IMR-90 (cell line): ENCODE measurements around the gene GNB5. TPM values are rescaled to one million over a fixed set of nuclear protein-coding genes. Genes with fewer than 3 reads are reported as not detected.

Experiments used
- ATAC-seq: fragments of 200-7000 bp; cut with Tn5 transposase; 2 replicates; pipeline ENCODE4 v1.9.1; 2020; ENCODE audit warnings: low read depth, mild to moderate bottlenecking, moderate library complexity
- BruUV-seq: library from RNA; stranded (reverse); fragments of 400-500 nt; replicated peaks from 2 replicates; lab custom pipeline; 2021; lab: Mats Ljungman, UMichigan
- CTCF ChIA-PET: fragments of 300-600 bp; formaldehyde crosslinking; extraction: SDS; loops from one replicate; lab custom pipeline; 2021; ENCODE audit warnings: antibody characterized with exemption; lab: Yijun Ruan, JAX
- POLR2A ChIA-PET: fragments of 300-600 bp; sonication (Branson Sonifier 250); formaldehyde crosslinking; loops from one replicate; lab custom pipeline; 2022; ENCODE audit warnings: antibody characterized with exemption; ENCODE audit not compliant: unreplicated experiment; lab: Charles Lee
- DNase-seq: peaks from one replicate; pipeline ENCODE4 v3.0.0; 2013
- H2AFZ ChIP-seq: replicated peaks from 2 replicates; pipeline ENCODE3; 2013; ENCODE audit warnings: low read length, mild to moderate bottlenecking; ENCODE audit not compliant: poor library complexity
- H2AK5ac ChIP-seq: 2 replicates; pipeline ENCODE4 v1.6.1; 2013; ENCODE audit warnings: low read depth, low read length, inconsistent platforms
- H2AK9ac ChIP-seq: replicated peaks from 2 replicates; pipeline ENCODE3; 2013; ENCODE audit warnings: mild to moderate bottlenecking, low read depth, low read length, moderate library complexity; ENCODE audit not compliant: poor library complexity
- H2BK120ac ChIP-seq: 2 replicates; pipeline ENCODE4 v1.6.1; 2013; ENCODE audit warnings: low read depth, low read length, inconsistent platforms
- H2BK15ac ChIP-seq: 3 replicates; pipeline ENCODE4 v1.6.1; 2013; ENCODE audit warnings: low read depth, low read length, inconsistent platforms
- H2BK20ac ChIP-seq: 2 replicates; pipeline ENCODE4 v1.6.1; 2013; ENCODE audit warnings: low read depth, mild to moderate bottlenecking, inconsistent platforms, low read length, moderate library complexity
- H2BK5ac ChIP-seq: 2 replicates; pipeline ENCODE4 v1.6.1; 2013; ENCODE audit warnings: mild to moderate bottlenecking, low read depth, low read length, inconsistent platforms; ENCODE audit not compliant: poor library complexity, severe bottlenecking
- H3K14ac ChIP-seq: replicated peaks from 2 replicates; pipeline ENCODE4 v1.6.1; 2013; ENCODE audit warnings: low read depth, low read length, inconsistent platforms
- H3K18ac ChIP-seq: 2 replicates; pipeline ENCODE4 v1.6.1; 2013; ENCODE audit warnings: low read depth, low read length, control low read depth
- H3K23ac ChIP-seq: 2 replicates; pipeline ENCODE4 v1.6.1; 2013; ENCODE audit warnings: low read depth, low read length, inconsistent platforms
- H3K27ac ChIP-seq: 2 replicates; pipeline ENCODE4 v1.5.1; 2013; ENCODE audit warnings: mild to moderate bottlenecking, control low read depth, low read length; ENCODE audit not compliant: insufficient read depth
- H3K27me3 ChIP-seq: 2 replicates; pipeline ENCODE4 v1.6.1; 2013; ENCODE audit warnings: low read length; ENCODE audit not compliant: control insufficient read depth, insufficient read depth
- H3K36me3 ChIP-seq: 2 replicates; pipeline ENCODE4 v1.6.1; 2013; ENCODE audit warnings: low read length, mixed read lengths; ENCODE audit not compliant: control insufficient read depth, insufficient read depth
- H3K4ac ChIP-seq: 2 replicates; pipeline ENCODE4 v1.6.1; 2013; ENCODE audit warnings: low read depth, low read length, inconsistent platforms
- H3K4me1 ChIP-seq: 2 replicates; pipeline ENCODE4 v1.6.1; 2013; ENCODE audit warnings: low read length, mixed read lengths; ENCODE audit not compliant: control insufficient read depth, insufficient read depth
- H3K4me2 ChIP-seq: 2 replicates; pipeline ENCODE4 v1.6.1; 2013; ENCODE audit warnings: low read depth, mild to moderate bottlenecking, control low read depth, low read length, moderate library complexity
- H3K4me3 ChIP-seq: 2 replicates; pipeline ENCODE4 v1.5.1; 2013; ENCODE audit warnings: low read depth, mild to moderate bottlenecking, control low read depth, low read length, moderate library complexity; ENCODE audit not compliant: insufficient read depth
- H3K56ac ChIP-seq: 2 replicates; pipeline ENCODE4 v1.6.1; 2013; ENCODE audit warnings: low read length, inconsistent platforms; ENCODE audit not compliant: insufficient read depth; ENCODE audit errors: extremely low read depth
- H3K79me1 ChIP-seq, 2 experiments: 2 replicates each; pipeline ENCODE4 v1.6.1; 2013; ENCODE audit warnings: low read length in 2 of 2, inconsistent platforms in 1 of 2, low read depth in 1 of 2
- H3K9ac ChIP-seq: 2 replicates; pipeline ENCODE4 v1.6.1; 2013; ENCODE audit warnings: low read depth, low read length, control low read depth
- H3K9me1 ChIP-seq: 2 replicates; pipeline ENCODE4 v1.6.1; 2013; ENCODE audit warnings: low read length, inconsistent platforms; ENCODE audit not compliant: insufficient read depth
- H3K9me3 ChIP-seq: 2 replicates; pipeline ENCODE4 v1.6.1; 2013; ENCODE audit warnings: low read length; ENCODE audit not compliant: control insufficient read depth, insufficient read depth
- H4K20me1 ChIP-seq: 2 replicates; pipeline ENCODE4 v1.6.1; 2013; ENCODE audit warnings: low read length, inconsistent platforms; ENCODE audit not compliant: insufficient read depth
- H4K5ac ChIP-seq: 2 replicates; pipeline ENCODE4 v1.6.1; 2013; ENCODE audit warnings: mild to moderate bottlenecking, low read depth, low read length, control low read depth
- H4K8ac ChIP-seq, 2 experiments: 2 replicates each; pipeline ENCODE4 v1.6.1; 2013; ENCODE audit warnings: low read depth in 2 of 2, low read length in 2 of 2, control low read depth in 1 of 2, inconsistent platforms in 1 of 2
- H4K91ac ChIP-seq: 2 replicates; pipeline ENCODE4 v1.6.1; 2013; ENCODE audit warnings: low read depth, low read length, inconsistent platforms; ENCODE audit not compliant: insufficient read depth
- BHLHE40 ChIP-seq: fragments of 150-350 bp; IDR thresholded peaks from 2 replicates; pipeline ENCODE4 v1.6.1; 2016; ENCODE audit warnings: mild to moderate bottlenecking, low read depth, low read length
- CEBPB ChIP-seq: IDR thresholded peaks from 2 replicates; pipeline ENCODE4 v1.6.1; 2012; ENCODE audit warnings: low read depth, low read length, improper control_type of control experiment
- FOS ChIP-seq: fragments of 150-350 bp; IDR thresholded peaks from 2 replicates; pipeline ENCODE4 v1.6.1; 2016; ENCODE audit warnings: low read depth, low read length
- MAFK ChIP-seq: IDR thresholded peaks from 2 replicates; pipeline ENCODE4 v1.6.1; 2012; ENCODE audit warnings: low read depth, low read length, improper control_type of control experiment
- NFE2L2 ChIP-seq: fragments of 150-350 bp; IDR thresholded peaks from 2 replicates; pipeline ENCODE4 v1.6.1; 2016; ENCODE audit warnings: low read depth, mild to moderate bottlenecking, low read length
- POLR2A ChIP-seq: IDR thresholded peaks from 2 replicates; pipeline ENCODE4 v1.6.1; 2012; ENCODE audit warnings: mild to moderate bottlenecking, low read depth, low read length
- RCOR1 ChIP-seq: IDR thresholded peaks from 2 replicates; pipeline ENCODE4 v1.6.1; 2012; ENCODE audit warnings: mild to moderate bottlenecking, low read length, improper control_type of control experiment; ENCODE audit not compliant: insufficient replicate concordance
- WGBS, 2 experiments: methylation state at CpG; one replicate each; pipeline versions ENCODE4 v1.1.5 to v1.1.7; 2013; ENCODE audit warnings: missing lambda C conversion rate in 2 of 2; ENCODE audit not compliant: insufficient read length in 1 of 2; ENCODE audit errors: extremely low coverage in 2 of 2; 5-methylcytosine and 5-hydroxymethylcytosine counted together
- dilution Hi-C: fragments of 300-500 bp; cut with HindIII; formaldehyde crosslinking; loops from one replicate; pipeline ENCODE4 v1.14.3; 2018; ENCODE audit warnings: low sequenced_read_pairs; ENCODE audit not compliant: unreplicated experiment
- in situ Hi-C: fragments of 300-500 bp; cut with MboI; formaldehyde crosslinking; loops from 3 replicates; pipeline ENCODE4 v1.14.3; 2019; ENCODE audit warnings: low sequenced_read_pairs, inconsistent platforms, mixed read lengths
- intact Hi-C: fragments of 100-400 bp; cut with micrococcal nuclease; formaldehyde crosslinking; loops from 2 replicates; pipeline ENCODE4 v1.10.0; 2022
- polyA plus RNA-seq, 3 experiments: library from polyadenylated mRNA; depleted of rRNA; stranded (reverse); fragments of >200 nt; gene quantifications; 2 replicates each; pipeline ENCODE4 v1.2.3, GENCODE V29; 2012; ENCODE audit warnings: low replicate concordance in 1 of 3
- total RNA-seq: library from RNA; depleted of rRNA; stranded (reverse); fragments of >200 nt; gene quantifications from 2 replicates; pipeline ENCODE4 v1.2.3, GENCODE V29; 2012
- TF ChIP-seq, protein P1 (sequence below): fragments of 150-350 bp; IDR thresholded peaks from 2 replicates; pipeline ENCODE4 v1.6.1; 2017; ENCODE audit warnings: mild to moderate bottlenecking, antibody characterized with exemption, low read length, low read depth
- TF ChIP-seq, protein P2 (sequence below): fragments of 150-350 bp; IDR thresholded peaks from 2 replicates; pipeline ENCODE4 v1.6.1; 2016; ENCODE audit warnings: low read depth, mild to moderate bottlenecking, low read length, moderate library complexity, borderline replicate concordance

The GNB5 gene
- total and polyA plus RNA-seq, 2 of the 4 experiments (the other 2 are of a cell fraction): 27.7 to 33.2 TPM

DNA sequence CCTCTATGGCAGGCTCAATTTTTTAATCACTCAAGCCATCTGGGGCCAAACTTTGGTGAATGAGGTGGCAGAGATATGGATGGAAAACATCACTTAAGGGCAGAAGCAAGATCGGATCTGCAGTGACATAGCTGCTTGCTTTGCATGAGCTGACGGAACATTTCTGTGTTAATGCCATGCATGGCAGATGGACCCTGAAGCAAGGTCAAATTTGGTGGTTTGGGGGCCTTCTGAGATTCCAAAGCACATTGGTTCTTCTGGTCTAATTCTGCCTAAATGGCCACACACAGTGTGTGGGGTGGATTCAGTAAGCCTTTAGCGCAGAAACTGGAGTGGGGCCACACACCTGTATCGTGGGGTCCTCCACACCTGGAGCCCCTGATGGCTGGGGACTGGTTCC lies 40.3 kb downstream of the GNB5 start:
- ATAC-seq: no peak
- H3K27ac ChIP-seq: no peak overlapping the region
- DNase-seq: no peak
- H2BK5ac ChIP-seq: no peak overlapping the region
- no peaks in the 10 kb centered on the region for H3K9me3 ChIP-seq
- peaks cover 20% of the 10 kb centered on the region for H3K36me3 ChIP-seq
- peaks cover 4% of the 10 kb centered on the region; the same call in 1 of the 2 replicates for H3K9me1 ChIP-seq
- H3K56ac ChIP-seq: no peak overlapping the region
- H2BK20ac ChIP-seq: no peak overlapping the region
- H4K8ac ChIP-seq: no peak overlapping the region
- H2AFZ ChIP-seq: no peak overlapping the region
- POLR2A ChIA-PET: no interaction called here
- no peak overlapping the region for H3K4me2 ChIP-seq
- no peaks in the 10 kb centered on the region for H4K20me1 ChIP-seq
- H3K18ac ChIP-seq: no peak overlapping the region
- H3K27me3 ChIP-seq: no peaks in the 10 kb centered on the region
- no peak overlapping the region for H2AK5ac ChIP-seq
- H3K23ac ChIP-seq: no peak overlapping the region
- no peak overlapping the region for H2BK15ac ChIP-seq
- TF ChIP-seq POLR2A (no peak), NFE2L2 (no peak), RCOR1 (no peak), BHLHE40 (no peak), MAFK (no peak), CEBPB (no peak), FOS (no peak)
- TF ChIP-seq, protein P1, sequence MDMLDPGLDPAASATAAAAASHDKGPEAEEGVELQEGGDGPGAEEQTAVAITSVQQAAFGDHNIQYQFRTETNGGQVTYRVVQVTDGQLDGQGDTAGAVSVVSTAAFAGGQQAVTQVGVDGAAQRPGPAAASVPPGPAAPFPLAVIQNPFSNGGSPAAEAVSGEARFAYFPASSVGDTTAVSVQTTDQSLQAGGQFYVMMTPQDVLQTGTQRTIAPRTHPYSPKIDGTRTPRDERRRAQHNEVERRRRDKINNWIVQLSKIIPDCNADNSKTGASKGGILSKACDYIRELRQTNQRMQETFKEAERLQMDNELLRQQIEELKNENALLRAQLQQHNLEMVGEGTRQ: no peak
- TF ChIP-seq, protein P2, sequence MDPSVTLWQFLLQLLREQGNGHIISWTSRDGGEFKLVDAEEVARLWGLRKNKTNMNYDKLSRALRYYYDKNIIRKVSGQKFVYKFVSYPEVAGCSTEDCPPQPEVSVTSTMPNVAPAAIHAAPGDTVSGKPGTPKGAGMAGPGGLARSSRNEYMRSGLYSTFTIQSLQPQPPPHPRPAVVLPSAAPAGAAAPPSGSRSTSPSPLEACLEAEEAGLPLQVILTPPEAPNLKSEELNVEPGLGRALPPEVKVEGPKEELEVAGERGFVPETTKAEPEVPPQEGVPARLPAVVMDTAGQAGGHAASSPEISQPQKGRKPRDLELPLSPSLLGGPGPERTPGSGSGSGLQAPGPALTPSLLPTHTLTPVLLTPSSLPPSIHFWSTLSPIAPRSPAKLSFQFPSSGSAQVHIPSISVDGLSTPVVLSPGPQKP: no peak
- dilution Hi-C loops: no loop called here
- H2AK9ac ChIP-seq: no peak overlapping the region
- no peak overlapping the region for H3K4ac ChIP-seq
- H3K79me1 ChIP-seq: peaks cover 5 to 6% of the 10 kb centered on the region in 2 experiments; a peak in 3 of 4 replicates
- peaks cover 6% of the 10 kb centered on the region for H3K4me1 ChIP-seq
- WGBS, 2 experiments: 96% methylated on average over 4 of the region's 4 CpGs; no CpG with 5 or more reads in 1 of the 2 experiments
- no TSS peak for BruUV-seq
- no peak overlapping the region for H4K5ac ChIP-seq
- in situ Hi-C loops: no loop called here
- H4K91ac ChIP-seq: no peak overlapping the region
- CTCF ChIA-PET: no interaction called here
- intact Hi-C loops: no loop called here
- no peak overlapping the region for H3K4me3 ChIP-seq
- H3K9ac ChIP-seq: no peak overlapping the region
- H3K14ac ChIP-seq: no peak overlapping the region
- no peak overlapping the region for H2BK120ac ChIP-seq
